SH-SY5Y (cell line): Measurements from ENCODE around the gene STAT4.

Source experiments
- GATA2 ChIP-seq: IDR thresholded peaks from 2 replicates; pipeline ENCODE4 v1.6.1; 2011; ENCODE audit warnings: mild to moderate bottlenecking, low read depth, low read length
- GATA3 ChIP-seq: IDR thresholded peaks from 2 replicates; pipeline ENCODE4 v1.6.1; 2011; ENCODE audit warnings: low read depth, mild to moderate bottlenecking, low read length, moderate library complexity

DNA sequence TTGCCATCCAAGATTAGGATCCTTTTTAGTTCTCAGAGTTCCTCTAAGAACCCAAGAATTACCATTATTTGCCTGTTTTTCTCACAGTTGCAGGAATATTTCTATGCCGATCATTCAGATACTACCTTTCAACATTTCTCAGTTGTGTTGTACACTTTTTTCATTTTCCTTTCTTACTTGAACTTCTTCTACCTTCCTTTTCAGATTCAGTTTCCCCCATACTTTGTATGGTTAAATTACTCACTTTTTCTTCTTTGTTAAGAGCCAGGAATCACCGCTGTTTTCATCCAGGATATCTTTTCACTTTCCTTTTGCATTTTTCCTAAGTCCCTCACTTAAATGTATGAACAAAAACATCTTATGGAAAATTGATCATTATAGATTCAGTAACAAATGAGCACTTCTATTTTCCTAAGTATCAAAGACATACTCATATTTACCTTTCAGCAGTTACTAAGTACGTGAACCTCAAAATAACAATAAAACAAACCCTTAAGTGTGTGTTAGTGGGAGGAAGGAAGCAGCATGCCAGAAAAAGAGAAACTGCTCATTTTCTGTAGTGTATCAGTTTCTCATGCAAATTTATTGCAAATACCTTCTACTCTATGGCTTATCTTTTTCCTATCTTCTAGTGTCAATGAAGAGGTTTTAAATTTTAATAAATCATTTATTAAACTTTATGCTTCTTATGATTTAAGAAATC lies 72.5 kb downstream of the STAT4 start:
- no peak for TF ChIP-seq GATA2
- TF ChIP-seq GATA3: no peak
